ENCODE measurements around the gene PHETA2. TPM values are rescaled to one million over a fixed set of nuclear protein-coding genes. Genes with fewer than 3 reads are reported as not detected.

The PHETA2 gene
- total RNA-seq, 6 experiments from 2014 or later, result 7.4 to 12.5 (median 7.6) TPM

GRCh38 chr22:42066126-42066761 is 7.8 kb upstream of the PHETA2 start:
- no peaks in the 10 kb centered on the region for H3K27me3 Mint-ChIP-seq (ENCODE audit: insufficient read depth)
- no peak for TF ChIP-seq CTCF (IDR thresholded peaks at IDR 0.05)
- DNase-seq, result no peak
- no peaks in the 10 kb centered on the region for H3K9me3 Mint-ChIP-seq
- H3K36me3 Mint-ChIP-seq (ENCODE audit: low read depth), result no peaks in the 10 kb centered on the region
- H3K27ac Mint-ChIP-seq, result no peak overlapping the region
- H3K4me3 Mint-ChIP-seq, result no peak overlapping the region
- peaks cover 12% of the 10 kb centered on the region for H3K4me1 Mint-ChIP-seq (ENCODE audit: low read depth)

- DNase-seq, result no peak
- H3K9me3 Mint-ChIP-seq, result no peaks in the 10 kb centered on the region
- H3K27ac Mint-ChIP-seq, result no peak overlapping the region
- H3K4me3 Mint-ChIP-seq, result no peak overlapping the region
- no peaks in the 10 kb centered on the region for H3K27me3 Mint-ChIP-seq (ENCODE audit: insufficient read depth)
- no peaks in the 10 kb centered on the region for H3K36me3 Mint-ChIP-seq (ENCODE audit: low read depth)
- TF ChIP-seq CTCF (IDR thresholded peaks at IDR 0.05), result no peak
- H3K4me1 Mint-ChIP-seq (ENCODE audit: low read depth), result peaks cover 17% of the 10 kb centered on the region
Measured at GRCh38 chr22:42066937-42067336, 7.1 kb upstream of the PHETA2 start.

- H3K4me1 Mint-ChIP-seq (ENCODE audit: low read depth), result peaks cover 20% of the 10 kb centered on the region
- no peak overlapping the region for H3K4me3 Mint-ChIP-seq
Measured at GRCh38 chr22:42067671-42068251, 6.3 kb upstream of the PHETA2 start.

GRCh38 chr22:42068291-42068690 is 5.8 kb upstream of the PHETA2 start:
- H3K27me3 Mint-ChIP-seq (ENCODE audit: insufficient read depth), result no peaks in the 10 kb centered on the region; the same call in 1 of the 2 replicates
- no peak for TF ChIP-seq CTCF (IDR thresholded peaks at IDR 0.05)
- H3K27ac Mint-ChIP-seq, result no peak overlapping the region
- peaks cover 25% of the 10 kb centered on the region for H3K4me1 Mint-ChIP-seq (ENCODE audit: low read depth)
- H3K4me3 Mint-ChIP-seq, result no peak overlapping the region
- H3K36me3 Mint-ChIP-seq (ENCODE audit: low read depth), result no peaks in the 10 kb centered on the region
- DNase-seq, result no peak
- H3K9me3 Mint-ChIP-seq, result no peaks in the 10 kb centered on the region

More at GRCh38 chr22:42067671-42068251, 6.3 kb upstream of the PHETA2 start:
- no peaks in the 10 kb centered on the region; the same call in 1 of the 2 replicates for H3K27me3 Mint-ChIP-seq (ENCODE audit: insufficient read depth)
- no peak for TF ChIP-seq CTCF (IDR thresholded peaks at IDR 0.05)
- no peak overlapping the region for H3K27ac Mint-ChIP-seq
- H3K36me3 Mint-ChIP-seq (ENCODE audit: low read depth), result no peaks in the 10 kb centered on the region
- no peak for DNase-seq
- H3K9me3 Mint-ChIP-seq, result no peaks in the 10 kb centered on the region

GRCh38 chr22:42069801-42070516 is 4.1 kb upstream of the PHETA2 start:
- no peak for DNase-seq
- Mint-ChIP-seq H3K27ac (peak overlapping the region; percentile 93), H3K4me3 (peak overlapping the region; percentile 93), H3K36me3 (ENCODE audit: low read depth) (peaks cover 2% of the 10 kb centered on the region; the same call in 1 of the 2 replicates), H3K4me1 (ENCODE audit: low read depth) (peaks cover 32% of the 10 kb centered on the region), H3K9me3 (no peaks in the 10 kb centered on the region), H3K27me3 (ENCODE audit: insufficient read depth) (peaks cover 2% of the 10 kb centered on the region)
- TF ChIP-seq CTCF (IDR thresholded peaks at IDR 0.05), result no peak
